Endometrium (tissue), 2 donors: ENCODE results near the gene DIP2A.
"Not testable (repeated sequence)": the region's sequence is repeated elsewhere in the genome, so short reads cannot be mapped to it uniquely, and the experiment has no call there.

Experiments used
- FAIRE-seq: peaks from 2 replicates; lab custom pipeline; 2012; peaks lifted over from hg19 to GRCh38; lab: Jason Lieb, UNC
- donor health status: control.
- donor health status: control.

The DIP2A gene

DNA sequence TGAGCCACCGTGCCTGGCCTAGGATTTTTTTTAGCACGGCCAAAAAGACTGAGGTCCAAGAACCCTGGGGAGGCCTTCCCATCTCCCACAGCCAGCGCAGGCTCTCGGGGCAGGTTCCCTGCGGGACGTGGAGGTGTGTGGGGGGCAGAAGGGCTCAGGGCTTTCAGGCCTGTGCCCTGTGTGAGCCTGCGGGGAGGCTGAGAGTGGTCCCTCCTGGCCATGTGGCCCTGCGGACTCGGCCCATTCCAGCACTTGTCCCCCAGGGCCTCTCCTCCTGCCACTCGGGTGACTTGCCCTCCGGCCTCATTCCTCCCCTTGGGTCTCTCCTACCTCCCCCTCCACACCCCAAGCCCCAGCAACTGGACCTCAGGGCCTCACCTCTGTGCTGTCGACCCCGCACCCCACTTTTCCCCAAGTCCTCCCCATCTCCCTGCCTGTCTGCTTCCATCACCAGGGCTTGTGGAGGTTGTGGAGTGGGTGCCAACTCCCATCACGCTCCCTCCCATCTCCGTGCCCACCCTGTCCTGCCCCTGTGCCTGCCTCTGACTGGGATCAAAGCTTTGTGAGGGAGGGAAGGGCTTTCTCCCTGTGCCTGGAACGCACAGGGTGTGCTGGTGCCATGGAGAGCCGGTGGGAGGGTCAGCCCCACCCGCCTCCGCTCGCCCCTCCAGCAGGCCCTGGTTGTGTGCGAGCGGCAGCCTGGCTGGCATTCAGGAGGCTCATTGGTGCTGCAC is 32.2 kb upstream of the DIP2A start:
- no peak for FAIRE-seq

DNA sequence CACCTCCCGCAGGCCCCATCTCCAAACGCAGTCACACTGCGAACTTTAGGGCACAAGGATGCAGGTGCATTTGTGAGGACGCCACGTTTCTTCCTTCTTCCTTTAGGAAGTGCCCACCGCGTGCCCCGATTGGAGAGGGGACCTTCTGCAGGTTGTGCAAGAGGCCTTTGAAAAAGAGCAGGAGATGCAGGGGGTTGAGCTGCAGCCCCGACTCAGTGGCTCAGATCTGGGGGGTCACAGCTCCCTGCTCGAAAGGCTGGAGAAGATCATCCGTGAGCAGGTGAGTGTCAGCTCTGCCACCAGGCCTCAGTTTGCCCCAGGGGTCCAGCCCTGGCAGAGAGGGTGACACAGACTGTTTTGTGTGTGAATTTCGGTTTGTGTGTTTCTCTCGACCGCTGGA is 31.2 kb upstream of the DIP2A start:
- no peak for FAIRE-seq

DNA sequence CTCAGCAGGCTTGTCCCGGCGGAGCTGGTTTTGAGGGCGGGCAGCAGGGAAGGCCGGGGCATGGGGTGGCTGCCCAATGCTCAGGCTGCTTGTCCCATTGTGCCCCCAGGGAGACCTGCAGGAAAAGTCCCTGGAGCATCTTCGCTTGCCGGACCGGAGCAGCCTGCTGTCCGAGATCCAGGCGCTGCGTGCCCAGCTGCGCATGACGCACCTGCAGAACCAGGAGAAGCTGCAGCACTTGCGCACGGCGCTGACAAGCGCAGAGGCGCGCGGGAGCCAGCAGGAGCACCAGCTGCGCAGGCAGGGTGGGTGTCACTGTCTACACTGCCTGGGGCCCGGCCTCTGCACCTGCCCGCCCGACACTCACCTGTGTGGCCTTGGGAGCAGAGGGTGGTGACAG is 30.4 kb upstream of the DIP2A start:
- no peak for FAIRE-seq

DNA sequence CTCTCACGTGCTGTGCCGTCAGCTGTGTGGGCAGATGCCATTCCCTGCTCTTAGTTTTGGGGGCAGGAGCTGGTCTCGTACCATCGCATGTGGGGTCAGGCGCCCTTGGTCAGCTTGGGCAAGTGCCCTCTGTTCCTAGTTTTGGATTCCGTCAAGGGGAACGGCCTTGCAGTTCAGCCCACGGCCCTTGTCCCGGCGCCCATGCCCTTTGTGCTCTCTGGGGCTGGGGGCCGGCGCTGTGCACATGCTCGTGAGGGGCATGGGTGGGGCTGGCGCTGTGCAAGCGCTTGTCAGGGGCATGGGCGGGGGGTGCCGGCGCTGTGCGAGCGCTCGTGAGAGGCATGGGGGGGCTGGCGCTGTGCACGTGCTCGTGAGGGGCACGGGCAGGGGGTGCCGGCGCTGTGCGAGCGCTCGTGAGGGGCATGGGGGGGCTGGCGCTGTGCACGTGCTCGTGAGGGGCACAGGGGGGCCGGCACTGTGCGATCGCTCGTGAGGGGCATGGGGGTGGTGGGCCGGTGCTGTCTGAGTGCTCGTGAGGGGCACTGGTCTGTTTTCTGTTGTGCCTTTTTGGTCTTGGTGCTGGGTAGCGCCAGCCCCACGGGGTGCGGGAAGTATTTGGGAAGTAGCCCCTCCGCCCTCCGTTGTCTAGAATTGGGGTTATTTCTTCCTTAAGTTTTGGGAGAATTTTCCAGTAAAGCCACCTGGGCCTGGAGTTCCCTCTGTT is 29.5 kb upstream of the DIP2A start:
- FAIRE-seq, result no peak

DNA sequence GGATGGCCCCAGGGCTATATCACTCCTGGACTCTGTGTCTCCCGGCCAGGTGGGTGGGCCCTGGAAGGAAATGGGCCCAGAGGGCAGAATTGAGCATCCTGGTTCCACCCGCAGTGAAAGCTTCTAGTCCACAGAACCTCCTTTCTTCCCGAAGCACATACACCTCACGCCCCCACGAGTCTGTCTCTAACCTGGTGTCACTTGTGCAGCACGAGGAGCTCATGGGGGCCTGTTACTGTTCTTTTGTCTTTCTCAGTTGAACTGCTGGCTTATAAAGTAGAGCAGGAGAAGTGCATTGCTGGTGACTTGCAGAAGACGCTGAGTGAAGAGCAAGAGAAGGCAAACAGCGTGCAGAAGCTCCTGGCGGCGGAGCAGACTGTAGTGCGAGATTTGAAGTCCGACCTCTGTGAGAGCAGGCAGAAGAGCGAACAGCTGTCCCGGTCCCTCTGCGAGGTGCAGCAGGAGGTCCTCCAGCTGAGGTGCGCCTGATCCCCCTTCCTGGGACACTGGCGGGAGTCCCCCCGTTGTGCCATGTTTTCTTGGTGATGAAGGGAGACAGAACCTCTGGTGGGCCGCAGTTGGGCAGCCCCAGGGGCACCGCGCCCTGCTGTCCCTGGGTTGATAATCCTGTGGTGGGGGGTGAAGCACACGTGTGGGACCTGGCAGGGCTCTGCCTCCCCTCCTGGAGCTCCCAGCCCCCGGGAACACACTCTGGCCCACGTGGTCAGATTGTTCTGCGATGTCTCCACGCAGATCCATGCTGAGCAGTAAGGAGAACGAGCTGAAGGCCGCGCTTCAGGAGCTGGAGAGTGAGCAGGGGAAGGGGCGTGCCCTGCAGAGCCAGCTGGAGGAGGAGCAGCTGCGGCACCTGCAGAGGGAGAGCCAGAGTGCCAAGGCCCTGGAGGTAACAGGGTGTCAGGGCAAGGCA is 28.7 kb upstream of the DIP2A start:
- FAIRE-seq, result no peak

DNA sequence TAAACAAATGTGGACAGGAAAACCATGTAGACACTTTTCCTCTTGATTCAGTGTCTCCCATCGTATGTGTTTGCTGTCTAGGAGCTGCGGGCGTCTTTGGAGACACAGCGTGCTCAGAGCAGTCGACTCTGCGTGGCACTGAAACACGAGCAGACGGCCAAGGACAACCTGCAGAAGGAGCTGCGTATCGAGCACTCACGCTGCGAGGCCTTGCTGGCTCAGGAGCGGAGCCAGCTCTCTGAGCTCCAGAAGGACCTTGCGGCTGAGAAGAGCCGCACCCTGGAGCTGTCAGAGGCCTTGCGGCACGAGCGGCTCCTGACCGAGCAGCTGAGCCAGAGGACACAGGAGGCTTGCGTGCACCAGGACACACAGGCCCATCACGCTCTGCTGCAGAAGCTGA is 27.2 kb upstream of the DIP2A start:
- FAIRE-seq, result no peak

DNA sequence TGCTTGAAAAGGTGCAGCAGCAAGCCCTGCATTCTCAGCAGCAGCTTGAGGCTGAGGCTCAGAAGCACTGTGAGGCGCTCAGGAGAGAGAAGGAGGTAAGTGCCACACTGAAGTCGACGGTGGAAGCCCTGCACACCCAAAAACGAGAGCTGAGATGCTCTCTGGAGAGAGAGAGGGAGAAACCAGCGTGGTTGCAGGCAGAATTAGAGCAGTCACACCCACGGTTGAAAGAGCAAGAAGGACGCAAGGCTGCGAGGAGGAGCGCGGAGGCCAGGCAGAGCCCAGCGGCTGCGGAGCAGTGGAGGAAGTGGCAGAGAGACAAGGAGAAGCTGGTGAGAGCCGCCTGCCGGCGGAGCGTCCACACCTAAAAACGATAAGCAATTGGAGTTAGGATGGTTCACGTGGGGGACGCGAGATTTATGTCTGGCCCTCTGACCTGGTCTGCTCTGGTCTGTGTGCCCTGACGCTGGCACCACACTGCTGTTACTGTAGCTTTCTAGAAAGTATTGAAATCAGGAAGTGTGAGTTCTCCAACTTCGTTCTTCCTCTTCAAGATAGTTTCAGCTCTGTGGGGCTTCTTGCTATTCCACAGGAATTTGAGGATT is 26.7 kb upstream of the DIP2A start:
- FAIRE-seq, result no peak

DNA sequence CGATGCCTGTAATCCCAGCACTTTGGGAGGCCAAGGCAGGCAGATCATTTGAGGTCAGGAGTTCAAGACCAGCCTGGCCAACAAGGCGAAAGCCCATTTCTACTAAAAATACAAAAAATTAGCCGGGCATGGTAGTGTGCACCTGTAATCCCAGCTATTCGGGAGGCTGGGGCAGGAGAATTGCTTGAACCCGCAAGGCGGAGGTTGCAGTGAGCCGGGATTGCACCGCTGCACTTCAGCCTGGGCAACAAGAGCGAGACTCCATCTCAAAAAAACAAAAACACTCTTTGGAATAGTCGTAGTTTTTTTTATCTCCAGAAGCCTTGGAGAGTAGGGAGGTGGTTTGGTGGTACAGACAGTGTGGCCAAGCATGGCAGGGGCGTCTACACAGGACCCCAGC is 25.6 kb upstream of the DIP2A start:
- FAIRE-seq, result not testable (repeated sequence)

DNA sequence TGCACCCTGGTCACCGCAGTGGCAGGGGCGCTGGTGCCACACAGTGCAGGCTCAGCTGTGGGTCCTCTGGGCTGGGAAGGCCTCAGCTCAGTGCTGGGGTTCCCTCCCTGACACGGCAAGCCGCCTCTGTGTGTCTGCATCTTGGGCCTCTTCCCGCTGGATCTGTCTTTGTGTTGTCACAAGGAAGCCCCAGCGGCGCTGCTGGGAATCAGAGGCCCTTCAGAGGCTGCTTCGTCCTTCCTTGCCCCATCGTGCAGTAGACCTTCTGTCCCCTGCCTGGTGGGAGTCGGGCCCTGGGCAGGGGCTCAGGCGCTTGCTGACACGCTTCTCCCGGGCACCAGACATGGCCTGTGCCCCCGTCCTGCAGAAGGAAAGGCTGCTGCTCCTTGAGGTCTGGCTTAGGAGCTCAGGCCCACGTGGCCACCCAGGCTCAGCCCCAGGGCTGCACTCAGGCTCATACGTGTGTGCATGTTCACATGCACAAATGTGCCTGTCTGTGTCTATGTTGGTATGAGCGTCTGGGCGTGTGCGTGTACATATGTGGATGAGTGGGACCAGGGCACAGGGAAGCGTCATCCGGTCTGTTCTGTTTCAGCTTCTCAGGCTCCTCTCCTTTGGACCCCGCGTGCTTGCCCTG is 24.3 kb upstream of the DIP2A start:
- no peak for FAIRE-seq

DNA sequence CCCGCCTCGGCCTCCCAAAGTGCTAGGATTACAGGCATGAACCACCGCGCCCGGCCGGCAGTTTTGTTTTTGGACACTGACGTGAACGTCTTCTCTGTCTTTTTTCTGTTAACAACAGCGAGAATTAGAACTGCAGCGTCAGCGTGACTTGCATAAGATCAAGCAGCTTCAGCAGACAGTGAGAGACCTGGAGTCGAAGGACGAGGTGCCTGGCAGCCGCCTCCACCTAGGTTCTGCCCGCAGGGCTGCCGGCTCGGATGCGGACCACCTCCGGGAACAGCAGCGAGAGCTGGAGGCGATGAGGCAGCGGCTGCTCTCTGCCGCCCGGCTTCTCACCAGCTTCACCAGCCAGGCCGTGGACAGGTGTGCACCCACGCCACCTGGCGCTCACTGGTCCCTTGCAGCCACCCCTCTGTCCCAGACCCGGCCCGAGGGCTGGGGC is 22.9 kb upstream of the DIP2A start:
- FAIRE-seq, result no peak

DNA sequence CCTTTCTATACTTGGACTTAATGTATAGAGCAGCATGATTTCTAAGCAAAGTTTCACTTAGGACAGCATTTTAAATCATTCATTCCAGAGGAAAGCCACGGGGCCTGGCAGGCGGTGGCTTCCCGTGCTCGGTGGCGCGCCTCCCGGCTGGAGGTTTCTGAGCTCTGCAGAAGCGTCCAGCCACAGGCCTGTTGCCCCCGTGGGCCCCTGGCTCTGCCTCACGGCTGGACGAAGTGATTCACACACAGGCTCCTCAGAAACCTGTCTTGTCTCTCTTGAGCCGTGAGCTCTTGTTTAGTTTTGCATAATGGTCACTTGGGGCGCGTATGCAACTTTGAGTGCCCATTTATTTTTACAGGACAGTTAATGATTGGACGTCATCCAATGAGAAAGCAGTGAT is 22.1 kb upstream of the DIP2A start:
- FAIRE-seq, result no peak

DNA sequence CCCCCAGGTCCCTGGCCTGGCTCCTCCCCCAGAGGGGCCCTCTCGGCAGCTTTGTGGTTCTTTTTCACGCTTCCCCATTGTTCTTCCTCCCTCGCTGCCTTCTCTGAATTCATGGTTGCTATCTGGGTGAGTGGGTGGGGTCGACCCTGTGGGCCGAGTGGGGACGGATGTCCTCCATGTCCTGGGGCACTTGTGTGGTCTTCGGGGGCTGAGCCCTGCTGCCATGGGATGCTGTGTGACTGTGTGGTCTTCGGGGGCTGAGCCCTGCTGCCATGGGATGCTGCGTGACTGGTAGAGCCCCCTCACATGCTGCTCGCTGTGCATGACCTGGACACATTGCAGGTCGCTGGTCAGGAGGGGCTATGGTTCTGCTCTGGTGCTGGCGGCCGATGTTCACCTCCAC is 21.6 kb upstream of the DIP2A start:
- FAIRE-seq, result no peak

DNA sequence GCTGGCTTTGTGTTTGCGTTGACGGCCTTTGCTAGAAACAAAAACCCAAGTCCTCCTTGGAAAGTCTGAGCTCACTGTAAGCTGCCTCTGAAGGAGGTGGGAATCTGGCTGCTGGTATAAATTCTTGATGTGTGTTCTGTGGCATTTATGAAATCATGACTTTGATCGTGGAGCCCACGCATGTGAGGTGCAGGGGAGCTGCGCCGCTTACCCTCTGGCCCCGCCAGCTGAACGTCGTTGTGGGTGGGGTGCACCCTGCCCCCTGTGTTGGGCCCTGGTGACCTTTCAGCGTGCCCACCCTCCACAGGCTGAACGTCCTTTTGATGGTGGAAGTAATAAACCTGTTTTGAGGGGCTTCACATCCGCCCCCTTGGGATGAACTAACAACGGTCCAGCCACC is 21.2 kb upstream of the DIP2A start:
- no peak for FAIRE-seq

DNA sequence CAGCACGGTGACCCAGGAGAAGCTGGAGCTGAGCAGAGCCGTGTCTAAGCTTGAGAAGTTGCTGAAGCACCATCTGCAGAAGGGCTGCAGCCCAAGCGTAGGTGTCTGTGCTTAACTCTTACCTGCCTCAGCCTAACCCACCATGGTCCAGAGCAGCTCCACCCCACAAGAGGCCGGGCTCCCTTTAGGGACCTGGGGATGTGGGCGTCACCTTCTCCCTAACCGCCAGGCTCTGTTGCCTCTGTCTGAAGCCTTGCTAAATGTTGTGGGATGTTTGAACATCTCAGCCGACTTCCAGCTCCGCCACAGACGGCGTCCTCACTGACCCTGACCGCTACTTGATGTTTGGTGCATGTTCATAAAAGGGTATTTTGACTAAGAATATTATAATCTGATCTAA is 20.4 kb upstream of the DIP2A start:
- no peak for FAIRE-seq

DNA sequence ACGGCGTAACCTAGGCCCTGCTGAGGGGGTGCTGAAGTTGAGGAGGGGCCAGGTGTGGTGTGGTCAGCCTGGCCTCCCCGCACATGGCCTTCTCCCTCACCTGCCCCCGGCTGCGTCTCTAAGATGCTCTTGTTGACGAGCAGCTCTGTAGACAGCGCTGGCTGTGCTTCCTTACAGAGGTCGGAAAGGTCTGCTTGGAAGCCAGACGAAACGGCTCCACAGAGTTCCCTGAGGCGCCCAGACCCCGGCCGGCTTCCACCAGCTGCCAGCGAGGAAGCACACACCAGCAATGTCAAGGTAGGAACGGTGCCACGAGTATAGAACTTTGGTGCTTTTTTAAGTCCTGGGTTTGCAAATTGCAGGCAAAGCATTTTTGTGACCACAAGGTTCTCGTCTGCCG is 18.8 kb upstream of the DIP2A start:
- no peak for FAIRE-seq

DNA sequence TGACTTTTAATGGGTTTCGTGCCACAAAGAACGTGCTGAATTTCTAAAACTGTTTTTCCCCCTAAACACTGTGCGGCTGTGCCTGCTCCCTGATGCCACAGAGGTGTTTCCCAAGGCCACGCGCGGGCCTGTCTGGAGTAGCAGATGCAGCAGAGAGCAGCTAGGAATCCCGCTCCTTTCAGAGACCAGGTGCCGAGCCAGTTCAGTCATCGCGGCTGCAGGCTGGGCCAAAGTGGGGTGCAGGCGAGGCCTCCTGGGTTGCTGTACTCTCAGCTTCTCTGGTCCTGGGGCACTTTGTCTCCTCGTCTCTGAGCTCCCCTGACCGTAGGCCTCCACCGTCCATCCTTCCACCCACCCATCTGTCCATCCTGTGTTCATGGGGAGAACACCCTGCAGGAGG is 17.4 kb upstream of the DIP2A start:
- no peak for FAIRE-seq

DNA sequence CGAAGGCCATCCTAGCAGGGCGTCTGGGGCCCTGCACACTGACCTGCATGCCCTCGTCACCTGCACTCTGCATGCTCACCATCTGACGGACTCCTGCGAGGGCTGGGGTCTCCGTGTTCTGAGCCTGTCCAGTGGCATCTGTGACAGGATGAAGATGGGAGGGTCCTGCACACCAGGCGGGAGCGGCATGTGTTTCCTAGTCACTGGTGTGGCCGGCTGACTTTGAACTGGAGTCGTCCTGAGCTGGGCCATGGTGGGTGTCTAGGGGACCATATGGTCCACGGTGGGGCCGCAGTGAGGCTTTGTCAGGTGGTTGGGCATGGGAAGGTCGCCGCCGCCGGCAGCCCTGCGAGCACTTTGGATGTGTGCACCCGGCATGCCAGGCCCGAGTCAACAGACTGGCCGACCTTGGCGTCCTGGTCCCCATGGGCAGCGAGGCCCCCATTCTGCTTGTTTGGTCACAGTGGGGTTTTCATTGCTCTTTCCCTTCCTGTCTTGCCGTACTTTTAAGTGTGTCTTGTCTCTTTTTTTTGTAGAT is 16.7 kb upstream of the DIP2A start:
- FAIRE-seq, result no peak

DNA sequence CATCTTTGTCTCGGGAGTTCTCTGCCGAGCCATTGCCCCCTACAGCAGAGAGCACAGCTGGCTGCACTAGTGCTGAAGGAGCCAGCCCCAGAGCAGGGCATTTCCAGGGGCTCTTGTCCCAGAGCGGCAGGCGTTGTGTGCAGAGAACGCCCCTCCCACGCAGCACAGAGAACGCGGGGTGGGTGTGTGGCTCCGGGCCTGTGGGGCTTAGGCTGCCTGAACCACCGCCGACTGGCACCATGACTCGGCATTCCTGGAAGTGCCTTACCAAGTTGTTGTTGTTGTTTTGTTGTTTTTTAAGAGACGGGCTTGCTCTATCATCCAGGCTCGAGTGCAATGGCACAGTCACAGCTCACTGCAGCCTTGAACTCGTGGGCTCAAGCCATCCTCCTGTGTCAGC is 15.8 kb upstream of the DIP2A start:
- FAIRE-seq, result no peak

DNA sequence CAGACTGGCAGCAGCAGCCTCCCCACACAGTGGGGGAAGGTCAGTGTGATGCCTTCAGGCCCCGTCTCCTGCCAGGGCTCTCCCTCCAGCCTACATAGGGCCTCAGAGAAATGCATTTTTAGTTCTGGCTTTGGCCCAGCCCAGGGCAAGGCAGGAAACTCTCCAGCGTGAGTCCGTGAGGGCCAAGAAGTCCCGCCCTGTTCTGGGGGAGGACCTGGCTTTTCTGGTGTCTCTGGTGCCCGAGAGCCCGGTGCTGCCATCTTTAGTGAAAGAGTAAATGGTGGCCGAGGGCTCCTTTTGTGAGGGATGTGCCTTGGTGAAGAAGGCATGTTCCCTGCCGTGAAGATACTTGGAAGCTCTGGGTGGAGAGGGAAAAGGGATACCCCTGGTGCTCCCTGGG is 14.8 kb upstream of the DIP2A start:
- no peak for FAIRE-seq

DNA sequence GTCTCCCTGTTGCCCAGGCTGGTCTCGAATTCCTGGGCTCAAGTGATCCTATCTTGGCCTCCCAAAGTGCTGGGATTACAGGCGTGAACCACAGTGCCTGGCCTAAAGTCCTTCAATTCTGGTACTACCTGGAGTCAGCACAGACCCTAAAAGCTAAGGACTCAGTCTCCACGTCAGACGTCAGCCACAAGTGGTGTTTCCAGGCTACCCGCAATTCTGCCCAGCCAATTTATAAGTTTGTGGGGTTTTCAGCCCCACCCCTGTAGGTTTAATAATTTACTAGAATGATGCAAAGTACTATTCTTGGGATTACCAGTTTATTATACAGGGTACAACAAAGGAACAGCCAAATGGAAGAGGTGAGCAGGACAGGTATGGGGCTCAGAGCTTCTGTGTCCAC is 10.6 kb upstream of the DIP2A start:
- no peak for FAIRE-seq

DNA sequence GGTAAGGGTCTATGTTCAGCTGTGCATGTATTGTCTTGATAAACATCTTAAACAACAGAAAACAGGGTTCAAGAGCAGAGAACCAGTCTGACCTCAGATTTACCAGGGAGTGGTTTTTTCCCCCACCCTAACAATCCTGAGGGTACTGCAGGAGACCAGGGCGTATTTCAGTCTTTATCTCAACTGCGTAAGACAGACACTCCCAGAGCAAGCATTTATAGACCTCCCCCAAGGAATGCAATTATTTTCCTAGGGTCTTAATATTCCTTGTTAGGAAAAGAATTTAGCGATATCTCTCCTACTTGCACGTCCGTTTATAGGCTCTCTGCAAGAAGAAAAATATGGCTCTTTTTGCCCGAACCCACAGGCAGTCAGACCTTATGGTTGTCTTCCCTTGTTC is 9.8 kb upstream of the DIP2A start:
- FAIRE-seq, result not testable (repeated sequence)

DNA sequence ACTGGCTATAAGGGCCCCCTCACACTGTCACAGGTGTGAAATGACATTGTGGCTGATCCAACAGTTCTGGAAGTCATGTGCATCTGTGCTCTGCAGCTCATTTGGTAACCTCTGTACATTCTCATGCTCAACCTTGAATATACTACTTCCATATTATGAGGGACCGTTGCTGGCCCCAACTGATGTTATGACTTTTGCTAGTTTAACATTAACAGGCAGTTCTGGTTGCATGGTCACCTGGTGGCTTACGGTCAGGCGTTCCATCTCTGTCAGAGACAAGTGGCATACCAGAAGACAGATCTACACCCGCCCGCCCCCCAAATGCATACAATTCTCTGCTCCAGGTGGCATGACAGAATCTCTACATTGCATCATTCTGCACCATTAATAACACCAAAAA is 6.0 kb upstream of the DIP2A start:
- FAIRE-seq, result no peak
